ENCODE data around the gene GHRH.

The GHRH gene

DNA sequence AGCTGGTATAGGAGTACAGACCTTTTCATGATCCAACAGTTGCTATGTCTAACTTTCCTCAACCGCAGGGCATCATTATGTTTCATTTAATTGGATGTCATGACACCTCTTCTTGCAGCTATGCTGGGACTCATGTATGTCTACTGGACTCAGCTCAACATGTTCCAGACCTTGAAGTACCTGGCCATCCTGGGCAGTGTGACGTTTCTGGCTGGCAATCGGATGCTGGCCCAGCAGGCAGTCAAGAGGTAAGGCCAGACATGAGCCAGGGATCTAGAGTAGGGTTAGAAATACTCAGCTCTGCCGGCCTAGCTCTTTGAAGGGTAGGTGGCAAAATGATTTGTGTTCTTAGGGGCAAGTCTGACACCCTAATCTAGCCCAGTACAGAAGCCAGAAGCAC, 25.2 kb downstream of the GHRH start:
- no peak for DNase-seq

DNA sequence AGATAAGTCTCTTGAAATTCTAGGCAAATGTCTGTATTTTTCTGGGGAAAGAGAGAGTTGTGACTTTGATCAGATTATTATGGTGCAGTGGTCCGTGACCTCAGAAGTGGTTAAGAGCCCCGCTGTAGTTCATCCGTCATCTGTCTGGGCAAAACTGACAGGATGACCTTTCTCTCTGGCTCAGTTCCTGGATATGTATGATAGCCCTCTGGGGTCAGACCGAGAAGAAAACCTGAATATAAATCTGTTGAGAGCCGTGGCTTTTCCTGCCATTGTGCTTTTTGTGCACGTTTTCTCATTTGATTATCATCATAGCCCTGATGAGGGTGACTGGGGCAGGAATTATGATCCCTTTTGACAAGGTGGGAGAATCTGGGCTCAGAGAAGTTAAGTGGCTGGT, 26.5 kb downstream of the GHRH start:
- no peak for DNase-seq

DNA sequence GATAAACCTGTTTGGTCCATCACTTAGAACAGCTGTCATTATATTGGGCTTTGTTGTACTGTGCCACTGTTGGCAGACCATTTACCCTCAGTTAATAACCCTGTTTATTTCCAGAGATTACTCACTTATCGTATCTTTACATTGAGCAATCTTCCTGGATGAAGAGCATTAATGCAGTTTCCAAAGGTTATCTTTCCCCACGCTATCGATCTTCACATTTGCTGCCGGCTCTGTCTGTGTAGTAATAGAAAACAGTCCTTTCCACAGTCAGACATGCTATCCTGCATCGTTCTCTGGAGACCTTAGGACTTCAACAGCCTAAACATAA, 27.4 kb downstream of the GHRH start:
- no peak for DNase-seq

DNA sequence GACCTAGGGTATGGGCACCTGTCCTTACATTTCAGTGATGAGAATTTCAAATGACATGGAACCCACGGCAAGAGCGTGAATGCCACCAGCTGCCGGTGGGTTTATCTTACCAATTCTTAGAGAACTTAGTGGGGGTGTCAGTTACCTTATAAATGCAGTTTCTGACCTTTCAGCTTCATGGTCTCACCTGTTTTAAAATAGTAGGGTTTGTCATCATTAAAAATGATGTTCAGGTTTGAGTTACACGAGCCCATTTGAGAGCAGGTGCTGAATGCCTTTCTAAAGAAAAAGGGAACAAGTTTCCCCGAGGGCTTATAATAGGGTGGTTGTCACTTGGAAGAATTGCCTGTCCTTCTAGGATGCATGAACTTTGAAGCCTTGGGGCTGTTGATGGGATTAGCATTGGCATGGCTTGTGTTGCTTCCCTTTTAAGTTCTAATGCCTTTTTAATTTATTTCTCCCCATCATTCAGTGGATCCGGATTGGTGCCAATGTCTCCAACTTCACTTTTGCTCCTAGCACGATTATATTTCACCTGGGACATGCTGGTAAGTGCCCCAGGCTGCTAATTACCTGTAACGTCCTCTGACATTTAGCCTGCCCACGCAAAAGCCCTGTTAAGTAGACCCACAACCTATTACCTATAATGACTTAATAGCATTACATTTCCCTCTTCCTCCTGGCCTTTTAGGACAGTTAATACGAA, 27.9 kb downstream of the GHRH start:
- no peak for DNase-seq

DNA sequence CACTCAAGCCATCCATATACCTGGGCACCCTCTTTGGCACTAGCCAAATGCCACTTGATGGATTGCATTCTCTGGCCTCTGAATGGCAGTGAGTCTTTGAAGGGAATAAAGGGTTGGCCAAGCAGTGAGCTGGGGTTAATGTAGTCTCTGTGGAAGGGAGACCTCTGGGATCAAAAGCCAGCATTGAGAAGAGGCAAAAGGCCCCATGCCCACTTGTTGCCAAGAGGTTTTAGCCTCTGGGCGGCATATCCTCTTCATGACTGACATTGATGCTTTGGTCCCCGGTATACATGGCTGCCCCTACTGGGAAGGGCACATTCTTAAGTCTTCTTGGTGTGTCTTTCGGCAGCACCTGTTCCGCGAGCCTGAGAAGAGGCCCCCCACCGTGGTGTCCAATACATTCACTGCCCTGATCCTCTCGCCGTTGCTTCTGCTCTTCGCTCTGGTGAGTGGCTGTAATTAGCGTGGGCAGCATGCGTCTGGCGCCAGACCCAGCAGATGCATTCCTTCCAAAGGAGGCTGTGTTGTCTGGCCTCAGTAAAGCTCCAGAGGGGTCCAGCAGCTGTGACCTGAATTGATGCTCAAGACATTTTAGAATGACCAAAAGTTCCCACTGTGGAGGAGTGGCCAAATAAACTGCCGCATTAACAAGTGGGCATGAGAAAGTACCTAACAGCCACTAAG, 29.5 kb downstream of the GHRH start:
- DNase-seq = no peak

GRCh38 chr20:37230200-37230599, 31.4 kb downstream of the GHRH start:
- no peak for DNase-seq

DNA sequence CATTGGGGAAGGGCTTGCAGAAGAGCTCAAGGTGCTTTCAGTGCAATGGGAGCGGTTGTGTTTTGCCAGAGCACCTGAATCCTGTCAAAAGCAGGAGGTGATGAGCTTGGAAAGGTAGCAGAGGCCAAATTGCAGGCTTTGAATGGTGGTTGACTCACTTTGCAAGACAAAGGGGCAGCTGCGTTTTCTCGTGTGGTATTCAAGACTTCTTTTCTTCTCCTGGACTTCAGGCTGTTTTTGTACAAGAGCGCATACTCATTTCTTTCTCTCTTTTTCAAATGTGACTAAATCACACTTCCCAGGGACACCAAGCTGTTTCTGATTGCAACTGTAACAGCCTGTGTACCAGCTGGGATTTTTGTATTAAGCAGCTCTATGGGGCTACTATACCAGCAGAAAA, 32.3 kb downstream of the GHRH start:
- DNase-seq = no peak

DNA sequence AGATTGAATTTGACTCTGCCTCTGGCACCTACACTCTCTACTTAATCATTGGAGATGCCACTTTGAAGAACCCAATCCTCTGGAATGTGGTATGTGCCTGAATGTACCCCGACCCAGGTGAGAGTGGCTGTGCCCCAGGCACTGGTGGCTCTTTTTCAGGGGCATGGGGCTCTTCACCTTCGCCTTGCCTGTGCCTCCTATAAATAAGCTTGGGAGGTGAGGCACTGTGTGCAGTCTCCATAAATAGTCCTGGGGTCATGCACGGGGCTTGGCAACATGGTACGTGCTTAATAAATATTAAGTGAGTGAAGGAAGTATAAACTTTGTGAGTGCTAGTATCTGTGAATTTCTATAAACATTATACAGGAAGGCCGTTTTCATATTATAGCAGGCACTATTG, 33.0 kb downstream of the GHRH start:
- DNase-seq = no peak

DNA sequence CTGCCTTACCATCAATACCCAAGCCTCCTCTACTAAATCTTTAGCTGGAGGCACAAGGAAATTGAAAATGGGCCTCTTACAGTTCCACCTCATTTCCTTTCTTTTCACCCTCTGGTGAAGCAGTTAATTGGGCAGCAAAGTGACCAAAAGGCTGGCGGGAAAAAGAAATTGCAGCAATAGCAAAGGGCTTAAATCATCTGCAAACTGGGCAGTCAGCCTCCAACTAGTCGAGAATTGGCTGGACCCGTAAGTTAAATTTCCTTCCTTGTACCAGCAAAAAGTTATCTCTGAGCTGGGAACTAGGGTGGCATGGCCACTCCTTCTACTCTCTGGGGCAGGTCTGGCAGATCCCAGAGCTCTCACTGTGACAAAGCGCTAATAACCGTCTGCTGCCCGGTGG, 33.5 kb downstream of the GHRH start:
- DNase-seq = no peak

DNA sequence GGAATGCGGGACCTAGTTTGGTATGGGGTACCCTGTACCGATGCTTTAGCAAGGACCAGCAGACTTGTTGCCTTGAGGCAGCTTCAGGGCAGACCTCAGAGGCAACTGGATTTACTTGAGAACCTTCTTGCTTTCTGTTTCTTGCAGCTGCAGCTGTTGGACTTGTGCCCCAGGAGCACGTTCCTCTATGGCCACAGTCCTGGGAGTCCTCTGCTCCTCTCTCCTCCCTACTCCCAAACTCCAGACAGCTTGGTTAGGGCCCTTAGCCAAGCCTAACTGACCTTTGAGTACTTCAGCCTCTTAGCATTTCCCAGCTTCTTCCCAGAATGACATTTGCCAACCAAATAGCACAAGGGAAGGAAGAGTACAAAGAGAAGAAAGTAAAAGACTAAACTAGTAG, 34.7 kb downstream of the GHRH start:
- no peak for DNase-seq

DNA sequence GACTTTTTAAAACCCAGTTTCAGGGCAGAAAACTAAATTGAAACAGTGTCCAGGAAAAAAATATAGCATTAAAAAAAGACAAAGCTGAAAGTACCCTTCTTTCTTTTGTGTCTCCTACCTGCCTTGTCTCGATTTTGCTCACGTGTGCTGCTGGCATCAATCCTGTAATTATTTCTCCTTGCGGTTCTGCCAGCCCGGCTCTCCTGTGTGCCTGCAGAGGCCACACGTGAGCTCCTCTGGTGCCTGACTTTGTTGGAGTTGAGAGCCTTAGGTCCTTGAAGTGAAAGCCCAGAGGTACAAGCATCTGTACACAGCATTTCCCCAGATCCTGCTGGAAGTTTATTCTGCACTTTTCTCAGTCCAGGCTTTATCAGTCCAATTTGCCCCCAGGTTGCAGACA, 36.5 kb downstream of the GHRH start:
- DNase-seq = no peak

DNA sequence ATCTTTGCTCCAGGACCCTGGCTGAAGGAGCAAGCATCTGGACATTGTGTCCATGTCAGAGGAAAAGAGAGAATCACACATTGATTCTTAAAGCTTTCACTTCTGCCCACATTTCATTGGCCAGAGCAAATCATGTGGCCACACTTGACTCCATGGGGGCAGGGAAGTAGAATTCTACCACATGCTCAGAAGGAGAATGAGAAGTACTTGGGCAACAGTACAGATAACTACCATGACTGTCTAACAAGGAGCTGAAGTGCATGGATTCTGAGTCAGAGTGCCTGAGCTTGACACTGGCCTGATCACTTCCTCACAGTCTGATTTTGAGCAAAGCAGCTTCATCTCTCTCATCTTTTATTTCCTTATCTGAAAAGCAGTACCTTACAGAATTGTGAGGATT, 38.6 kb downstream of the GHRH start:
- no peak for DNase-seq

GRCh38 chr20:37222086-37222485, 39.5 kb downstream of the GHRH start:
- DNase-seq = no peak

DNA sequence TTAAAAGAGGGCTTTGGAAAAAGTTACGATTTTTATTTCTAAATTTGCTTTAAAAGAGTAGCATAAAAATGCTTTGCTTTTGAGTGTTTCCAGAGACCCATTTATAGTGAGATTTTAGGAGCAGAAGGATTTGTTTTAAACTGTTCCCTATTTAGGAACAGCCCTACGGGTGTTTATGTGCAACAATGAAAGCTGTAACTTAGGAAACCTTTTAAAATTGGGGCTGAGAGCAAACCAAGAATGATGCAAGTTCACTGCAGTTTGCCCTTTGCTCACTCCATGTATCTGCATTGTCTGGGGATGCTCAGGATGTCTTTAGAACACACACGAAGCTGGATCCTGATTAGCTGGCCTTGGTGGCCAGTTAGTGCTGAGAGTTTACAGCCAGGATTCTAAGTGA, 40.9 kb downstream of the GHRH start:
- DNase-seq = no peak

DNA sequence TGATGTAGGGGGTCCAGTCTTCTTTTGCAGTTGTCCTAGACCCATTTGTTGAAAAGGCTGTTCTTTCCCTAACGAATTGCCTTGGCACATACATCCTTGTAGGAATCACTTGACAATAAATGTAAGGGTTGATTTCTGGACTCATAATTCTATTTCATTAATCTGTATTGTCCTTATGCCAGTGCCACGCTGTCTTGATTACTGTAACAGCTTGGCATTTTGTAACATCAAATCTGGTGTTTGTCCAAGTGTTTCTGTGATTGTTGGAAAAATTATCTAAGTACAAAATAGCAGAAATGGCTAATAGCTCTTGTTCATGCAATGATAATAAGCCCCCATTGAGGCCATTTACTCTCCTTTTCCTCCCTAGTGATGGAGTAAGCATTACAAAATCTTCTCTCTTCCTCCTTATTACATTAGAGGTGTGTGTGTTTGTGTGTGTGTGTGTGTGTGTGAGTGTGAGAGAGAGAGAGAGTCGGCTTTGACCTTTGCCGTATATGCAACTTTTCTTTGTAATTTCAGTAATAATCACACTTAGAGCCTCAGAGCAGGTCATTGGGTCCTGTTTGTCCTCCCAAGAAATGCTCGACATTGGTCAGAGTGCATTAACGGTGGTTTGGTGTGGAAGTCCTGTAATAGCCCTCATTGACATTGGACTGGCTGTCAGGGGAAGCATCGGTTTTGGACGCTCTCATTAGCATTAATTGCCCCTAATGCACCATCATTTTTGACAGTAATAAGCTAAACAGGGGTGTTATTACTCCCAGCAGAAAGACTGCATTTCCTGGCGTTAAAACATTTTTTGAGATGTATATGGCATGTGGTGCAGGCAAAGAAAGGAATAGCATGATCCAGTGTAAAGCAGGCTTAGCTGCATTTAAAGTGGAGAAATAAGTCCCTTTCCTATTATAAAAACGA, 41.6 kb downstream of the GHRH start:
- no peak for DNase-seq

DNA sequence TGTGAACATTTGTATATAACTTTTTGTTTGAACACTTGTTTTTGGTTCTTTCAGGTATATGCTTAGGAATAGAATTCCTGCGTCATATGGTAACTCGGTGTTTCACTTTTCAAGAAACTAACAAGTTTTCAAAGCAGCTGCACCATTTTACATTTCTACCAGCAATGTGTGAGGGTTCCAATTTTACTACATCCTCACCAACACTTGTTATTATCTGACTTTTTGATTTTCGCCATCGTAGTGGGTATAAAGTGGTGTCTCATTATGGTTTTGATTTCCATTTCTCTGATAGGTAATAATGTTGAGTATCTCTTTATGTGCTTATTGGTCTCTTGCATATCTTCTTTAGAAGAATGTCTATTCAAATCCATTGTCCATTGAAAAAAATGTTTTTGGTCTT, 42.6 kb downstream of the GHRH start:
- no peak for DNase-seq

DNA sequence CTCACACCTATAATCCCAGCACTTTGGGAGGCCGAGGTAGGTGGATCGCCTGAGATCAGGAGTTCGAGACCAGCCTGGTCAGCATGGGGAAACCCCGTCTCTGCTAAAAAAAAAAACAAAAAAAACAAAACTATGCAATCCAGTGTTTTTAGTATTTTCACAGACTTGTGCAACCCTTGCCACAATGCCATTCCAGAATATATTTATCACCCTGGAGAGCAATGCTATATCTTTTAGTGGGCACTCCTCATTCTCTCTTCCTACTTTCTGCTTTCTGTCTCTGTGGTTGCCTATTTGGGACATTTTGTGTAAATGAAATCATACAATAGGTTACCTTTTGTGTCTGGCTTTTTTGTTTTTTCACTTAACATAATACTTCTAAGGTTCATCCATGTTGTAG, 43.2 kb downstream of the GHRH start:
- no peak for DNase-seq

DNA sequence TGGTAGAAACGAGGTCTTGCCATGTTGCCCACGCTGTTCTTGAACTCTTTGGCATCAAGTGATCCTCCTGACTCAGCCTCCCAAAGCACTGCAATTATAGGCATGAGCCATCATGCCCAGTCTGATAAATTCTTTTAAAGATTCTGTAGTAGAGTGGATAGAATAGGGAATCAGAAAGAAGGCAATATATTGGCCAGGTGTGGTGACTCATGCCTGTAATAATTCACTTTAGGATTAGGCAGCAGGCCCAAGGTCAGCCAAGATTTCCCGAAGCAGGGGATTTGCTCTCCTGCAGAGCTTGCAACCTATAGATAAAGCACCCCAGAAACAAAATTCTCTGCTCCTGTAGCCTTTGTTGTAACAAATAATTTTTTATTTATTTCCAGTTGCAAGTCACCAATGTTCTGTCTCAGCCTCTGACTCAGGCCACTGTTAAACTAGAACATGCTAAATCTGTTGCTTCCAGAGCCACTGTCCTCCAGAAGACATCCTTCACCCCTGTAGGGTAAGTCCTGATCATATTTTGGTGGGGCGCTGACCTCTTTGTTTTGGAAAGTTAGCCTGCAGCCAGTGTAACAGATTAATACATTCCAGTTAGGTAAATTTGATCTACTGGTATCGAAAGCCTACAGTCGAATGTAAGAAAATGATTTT, 51.8 kb downstream of the GHRH start:
- DNase-seq = no peak

GRCh38 chr20:37209193-37209592, 52.4 kb downstream of the GHRH start:
- no peak for DNase-seq

DNA sequence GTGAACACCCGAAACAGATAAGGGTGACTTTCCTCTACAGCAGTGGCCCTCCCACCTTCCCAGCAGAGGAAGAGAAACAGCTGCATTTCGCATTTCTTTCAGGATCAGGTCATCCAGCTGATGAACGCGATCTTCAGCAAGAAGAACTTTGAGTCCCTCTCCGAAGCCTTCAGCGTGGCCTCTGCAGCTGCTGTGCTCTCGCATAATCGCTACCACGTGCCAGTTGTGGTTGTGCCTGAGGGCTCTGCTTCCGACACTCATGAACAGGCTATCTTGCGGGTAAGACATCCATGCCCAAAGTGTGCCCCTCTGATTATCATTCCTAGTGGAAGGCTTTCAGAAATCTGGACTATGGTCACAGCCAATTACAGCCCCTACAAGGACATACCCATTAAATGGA, 54.4 kb downstream of the GHRH start:
- no peak for DNase-seq

GRCh38 chr20:37205794-37206193, 55.8 kb downstream of the GHRH start:
- DNase-seq = no peak

GRCh38 chr20:37205130-37205529, 56.5 kb downstream of the GHRH start:
- DNase-seq = no peak

DNA sequence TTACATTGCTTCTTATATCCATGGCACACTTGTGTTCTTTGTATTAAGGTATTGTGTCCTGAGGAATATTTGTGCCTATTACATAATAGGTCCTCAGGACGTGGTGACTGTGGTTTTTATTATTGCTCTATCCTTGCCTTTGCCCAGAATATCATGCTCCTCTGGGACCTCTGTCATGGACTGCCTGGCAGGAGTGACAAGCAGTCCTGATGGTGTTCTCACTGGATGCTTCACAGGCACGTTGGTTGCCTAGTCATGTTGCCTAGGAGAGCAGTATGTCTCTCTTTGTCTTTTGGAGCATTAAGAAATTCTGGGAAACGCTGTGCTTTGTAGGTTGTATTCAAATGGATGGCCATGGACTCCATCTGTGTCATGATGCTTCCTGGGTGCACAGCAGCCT, 57.6 kb downstream of the GHRH start:
- no peak for DNase-seq
